Gastroesophageal sphincter (tissue), 4 donors: ENCODE results near the gene PDE10A. TPM values are rescaled to one million over a fixed set of nuclear protein-coding genes. Genes with fewer than 3 reads are reported as not detected.

ENCODE experiments used
- ATAC-seq: fragments of 150-250 bp; one replicate; pipeline ENCODE4 v1.9.1; 2016; ENCODE audit warnings: mild to moderate bottlenecking, moderate library complexity
- H3K27ac ChIP-seq, 4 donors: fragments of 200-600 bp; sonication (generic) in 3 of 4; 1 replicate in 3 of 4; 2 replicates in 1 of 4; pipeline ENCODE4 v1.5.1; 2016 to 2019
- H3K27me3 ChIP-seq: fragments of 200-600 bp; sonication (generic); one replicate; pipeline ENCODE4 v1.5.1; 2019
- H3K36me3 ChIP-seq, 2 donors: fragments of 200-600 bp; sonication (generic); one replicate each; pipeline ENCODE4 v1.5.1; 2019; ENCODE audit warnings: control low read depth in 1 of 2
- H3K4me1 ChIP-seq, 3 donors: fragments of 200-600 bp; sonication (generic); 1 replicate in 2 of 3; 2 replicates in 1 of 3; pipeline ENCODE4 v1.5.1; 2016 to 2019; ENCODE audit warnings: control low read depth in 2 of 3
- H3K4me3 ChIP-seq, 2 donors: fragments of 200-600 bp; sonication (generic); one replicate each; pipeline ENCODE4 v1.5.1; 2019; ENCODE audit warnings: mild to moderate bottlenecking in 1 of 2, moderate library complexity in 1 of 2
- H3K9me3 ChIP-seq, 3 donors: fragments of 200-600 bp; sonication (generic); one replicate each; pipeline ENCODE4 v1.5.1; 2017 to 2019; ENCODE audit warnings: control low read depth in 2 of 3
- CTCF ChIP-seq, 4 experiments: fragments of 200-600 bp in 2 of 4; fragments of 450-650 bp in 2 of 4; sonication (generic) in 1 of 4; IDR thresholded peaks; one replicate each; pipeline ENCODE4 v1.5.1; 2017 to 2019; ENCODE audit warnings: antibody characterized with exemption in 4 of 4, mild to moderate bottlenecking in 2 of 4, moderate library complexity in 2 of 4
- EP300 ChIP-seq: sonication (generic); formaldehyde crosslinking; IDR thresholded peaks from one replicate; pipeline ENCODE4 v1.6.1; 2017; ENCODE audit warnings: antibody characterized with exemption, mild to moderate bottlenecking
- POLR2A ChIP-seq, 2 donors: fragments of 450-650 bp; IDR thresholded peaks; one replicate each; pipeline ENCODE4 v1.6.1; 2017; ENCODE audit warnings: antibody characterized with exemption in 2 of 2, mild to moderate bottlenecking in 2 of 2, moderate library complexity in 1 of 2
- POLR2AphosphoS5 ChIP-seq: sonication (generic); formaldehyde crosslinking; IDR thresholded peaks from one replicate; pipeline ENCODE4 v1.6.1; 2017; ENCODE audit warnings: antibody characterized with exemption
- WGBS, 2 donors: methylation state at CpG; one replicate each; pipeline ENCODE4 v1.1.5; 2018; ENCODE audit warnings: low coverage in 1 of 2; 5-methylcytosine and 5-hydroxymethylcytosine counted together
- total RNA-seq, 4 donors: library from RNA; depleted of rRNA; stranded (reverse); fragments of >200 nt; gene quantifications; one replicate each; pipeline ENCODE4 v1.1.0, GENCODE V29; 2016

The PDE10A gene
- total RNA-seq, 4 donors from 2014 or later, result 2.5 to 12.1 (median 4.0) TPM

- TF ChIP-seq POLR2A (IDR thresholded peaks at IDR 0.05), result no peak
- no peak for TF ChIP-seq POLR2AphosphoS5
- TF ChIP-seq EP300, result no peak
- TF ChIP-seq CTCF (IDR thresholded peaks at IDR 0.05), result no peak
- peaks cover 94% of the 10 kb centered on the region for H3K27me3 ChIP-seq
- peak overlapping the region in 1 of 2 donors; percentile 60 for H3K4me3 ChIP-seq
- H3K27ac ChIP-seq, result no peak overlapping the region
- WGBS, 2 donors, result 14 to 16% methylated on average over 23 of the region's 25 CpGs
- peaks cover 0 to 46% (median 25%) of the 10 kb centered on the region in 3 donors for H3K4me1 ChIP-seq
- no peaks in the 10 kb centered on the region for H3K36me3 ChIP-seq
- no peak for ATAC-seq
- H3K9me3 ChIP-seq, result no peaks in the 10 kb centered on the region
Measured at GRCh38 chr6:165664559-165665383, 1.7 kb upstream of the PDE10A start.

GRCh38 chr6:165663736-165664558 is 906 bp upstream of the PDE10A start:
- H3K27ac ChIP-seq, result peak overlapping the region in 2 of 4 donors; percentile 20 to 78
- TF ChIP-seq CTCF (IDR thresholded peaks at IDR 0.05), result no peak
- TF ChIP-seq EP300, result no peak
- TF ChIP-seq POLR2A (IDR thresholded peaks at IDR 0.05), result no peak
- TF ChIP-seq POLR2AphosphoS5, result no peak
- peak overlapping the region in 1 of 2 donors; percentile 60 for H3K4me3 ChIP-seq
- H3K9me3 ChIP-seq, result no peaks in the 10 kb centered on the region
- no peak for ATAC-seq
- H3K36me3 ChIP-seq, result no peaks in the 10 kb centered on the region
- peaks cover 94% of the 10 kb centered on the region for H3K27me3 ChIP-seq
- WGBS, 2 donors, result 4% methylated on average over 9 to 14 of the region's 48 CpGs
- peaks cover 0 to 50% (median 25%) of the 10 kb centered on the region in 3 donors for H3K4me1 ChIP-seq

GRCh38 chr6:165663377-165663735 is 315 bp upstream of the PDE10A start:
- ATAC-seq, result peak; percentile 9
- WGBS, 2 donors, result 0% methylated on average over 2 of the region's 22 CpGs; no CpG with 5 or more reads in 1 of the 2 donors
- peak overlapping the region in 2 of 4 donors; percentile 20 to 78 for H3K27ac ChIP-seq

GRCh38 chr6:165662041-165662748 is 846 bp downstream of the PDE10A start:
- H3K9me3 ChIP-seq, result no peaks in the 10 kb centered on the region
- peaks cover 0 to 50% (median 25%) of the 10 kb centered on the region in 3 donors for H3K4me1 ChIP-seq
- H3K27ac ChIP-seq, result peak overlapping the region in 2 of 4 donors; percentile 54 to 78
- WGBS, 2 donors, result no CpG with 5 or more reads among the region's 100 CpGs
- peaks cover 89% of the 10 kb centered on the region for H3K27me3 ChIP-seq
- H3K4me3 ChIP-seq, result peak overlapping the region; percentile 45 to 60
- ATAC-seq, result peak; percentile 12
- TF ChIP-seq POLR2AphosphoS5, result no peak
- TF ChIP-seq CTCF (IDR thresholded peaks at IDR 0.05), result no peak
- no peak for TF ChIP-seq POLR2A (IDR thresholded peaks at IDR 0.05)
- no peaks in the 10 kb centered on the region for H3K36me3 ChIP-seq

More at GRCh38 chr6:165663377-165663735, 315 bp upstream of the PDE10A start:
- TF ChIP-seq EP300, result no peak
- H3K4me1 ChIP-seq, result peaks cover 0 to 50% (median 25%) of the 10 kb centered on the region in 3 donors
- no peaks in the 10 kb centered on the region for H3K9me3 ChIP-seq
- H3K27me3 ChIP-seq, result peaks cover 95% of the 10 kb centered on the region
- no peaks in the 10 kb centered on the region for H3K36me3 ChIP-seq
- H3K4me3 ChIP-seq, result peak overlapping the region; percentile 37 to 60

- H3K9me3 ChIP-seq, result no peaks in the 10 kb centered on the region
- peaks cover 0 to 50% (median 25%) of the 10 kb centered on the region in 3 donors for H3K4me1 ChIP-seq
- H3K4me3 ChIP-seq, result peak overlapping the region; percentile 37 to 60
- H3K36me3 ChIP-seq, result no peaks in the 10 kb centered on the region
- TF ChIP-seq POLR2A (IDR thresholded peaks at IDR 0.05), result no peak
- no peak for TF ChIP-seq CTCF (IDR thresholded peaks at IDR 0.05)
- no peak for TF ChIP-seq POLR2AphosphoS5
- TF ChIP-seq EP300, result no peak
- ATAC-seq, result no peak
- no CpG with 5 or more reads among the region's 36 CpGs for WGBS, 2 donors
- H3K27ac ChIP-seq, result peak overlapping the region in 3 of 4 donors; percentile 10 to 78 (median 54)
- peaks cover 83% of the 10 kb centered on the region for H3K27me3 ChIP-seq
Measured at GRCh38 chr6:165661664-165662025, 1.4 kb downstream of the PDE10A start.
